ENCODE measurements around the gene RNF166. TPM values are rescaled to one million over a fixed set of nuclear protein-coding genes. Genes with fewer than 3 reads are reported as not detected.

Gene RNF166
- total and polyA plus RNA-seq, 11 donors, result 9.3 to 28.5 (median 15.4) TPM

GRCh38 chr16:88667461-88667860 is 38.7 kb downstream of the RNF166 start:
- peaks cover 0 to 3% (median 0%) of the 10 kb centered on the region in 9 donors for H3K36me3 ChIP-seq
- TF ChIP-seq POLR2A (IDR thresholded peaks at IDR 0.05) (no peak), CTCF (IDR thresholded peaks at IDR 0.05) (peak in 3 of 12 donors; percentile 6 to 10 (median 8))
- H3K4me3 ChIP-seq, result no peak overlapping the region
- H3K27ac ChIP-seq, result no peak overlapping the region
- intact Hi-C loops (cut with DNase I), result no loop called here
- H3K27me3 ChIP-seq, result no peaks in the 10 kb centered on the region
- DNase-seq (no peak), ATAC-seq (no peak)
- peaks cover 0 to 31% (median 18%) of the 10 kb centered on the region in 12 donors for H3K4me1 ChIP-seq
- H3K9me3 ChIP-seq, result no peaks in the 10 kb centered on the region
- WGBS, 4 donors, result 53 to 63% (median 54%) methylated on average over 4 to 5 of the region's 5 CpGs

GRCh38 chr16:88665570-88665969 is 40.6 kb downstream of the RNF166 start:
- Histone ChIP-seq H3K27ac (peak overlapping the region in 3 of 12 donors; percentile 11 to 37 (median 14)), H3K27me3 (no peaks in the 10 kb centered on the region), H3K9me3 (no peaks in the 10 kb centered on the region), H3K4me3 (no peak overlapping the region), H3K4me1 (peaks cover 0 to 32% (median 25%) of the 10 kb centered on the region in 12 donors), H3K36me3 (peaks cover 0 to 3% (median 0%) of the 10 kb centered on the region in 9 donors)
- DNase-seq (no peak), ATAC-seq (no peak)
- TF ChIP-seq POLR2A (IDR thresholded peaks at IDR 0.05) (no peak), CTCF (IDR thresholded peaks at IDR 0.05) (no peak)
- WGBS, 4 donors, result 81 to 89% (median 86%) methylated on average over 3 of the region's 3 CpGs
- intact Hi-C loops (cut with DNase I), result no loop called here

- Histone ChIP-seq H3K9me3 (no peaks in the 10 kb centered on the region), H3K27ac (peak overlapping the region in 7 of 12 donors; percentile 11 to 37 (median 24))
- TF ChIP-seq POLR2A (IDR thresholded peaks at IDR 0.05), result no peak
These were observed 41.1 kb downstream of the RNF166 start for GRCh38 chr16:88665148-88665547.

GRCh38 chr16:88662843-88663606 is 43.2 kb downstream of the RNF166 start, which contains the start of gene MVD:
MVD (minus strand) TSS chr16:88663091; CDS start chr16:88663080, 11 bp downstream.
- intact Hi-C loops (cut with DNase I), result loop anchor here in 1 of 10 donors (5.0 kb wide), 1 partner anchor 44 kb away; the partner anchor contains the start of genes CTU2 and RNF166
- TF ChIP-seq POLR2A (IDR thresholded peaks at IDR 0.05) (peak; percentile 7 to 92), CTCF (IDR thresholded peaks at IDR 0.05) (peak in 2 of 12 donors; percentile 8 to 22)
- Histone ChIP-seq H3K9me3 (no peaks in the 10 kb centered on the region), H3K27me3 (no peaks in the 10 kb centered on the region), H3K36me3 (peaks cover 0 to 7% (median 0%) of the 10 kb centered on the region in 9 donors), H3K4me1 (peaks cover 0 to 32% (median 25%) of the 10 kb centered on the region in 12 donors), H3K27ac (peak within 1 kb of the TSS; percentile 1 to 97 (median 84)), H3K4me3 (peak within 1 kb of the TSS; percentile 56 to 100 (median 90))
- DNase-seq (peak; percentile 98 to 99 (median 98)), ATAC-seq (peak; percentile 99)
- WGBS, 4 donors, result 0 to 1% (median 1%) methylated on average over 27 to 88 of the region's 88 CpGs

More at GRCh38 chr16:88665148-88665547, 41.1 kb downstream of the RNF166 start:
- ATAC-seq (peak in 1 of 4 donors; percentile 40), DNase-seq (peak in 2 of 5 donors; percentile 55 to 61)
- H3K27me3 ChIP-seq, result no peaks in the 10 kb centered on the region
- H3K36me3 ChIP-seq, result peaks cover 0 to 3% (median 0%) of the 10 kb centered on the region in 9 donors
- no peak overlapping the region for H3K4me3 ChIP-seq
- peaks cover 0 to 32% (median 25%) of the 10 kb centered on the region in 12 donors for H3K4me1 ChIP-seq
- intact Hi-C loops (cut with DNase I), result no loop called here
- WGBS, 4 donors, result 17 to 35% (median 32%) methylated on average over 4 of the region's 4 CpGs
